ENCODE measurements around the gene DRAM1. TPM values are rescaled to one million over a fixed set of nuclear protein-coding genes. Genes with fewer than 3 reads are reported as not detected.

DRAM1 gene
- total and polyA plus RNA-seq, 10 of the 15 experiments (the other 5 are each of a cell fraction or from before 2014, with no cell fraction given), result 22.4 to 91.5 (median 41.4) TPM

DNA sequence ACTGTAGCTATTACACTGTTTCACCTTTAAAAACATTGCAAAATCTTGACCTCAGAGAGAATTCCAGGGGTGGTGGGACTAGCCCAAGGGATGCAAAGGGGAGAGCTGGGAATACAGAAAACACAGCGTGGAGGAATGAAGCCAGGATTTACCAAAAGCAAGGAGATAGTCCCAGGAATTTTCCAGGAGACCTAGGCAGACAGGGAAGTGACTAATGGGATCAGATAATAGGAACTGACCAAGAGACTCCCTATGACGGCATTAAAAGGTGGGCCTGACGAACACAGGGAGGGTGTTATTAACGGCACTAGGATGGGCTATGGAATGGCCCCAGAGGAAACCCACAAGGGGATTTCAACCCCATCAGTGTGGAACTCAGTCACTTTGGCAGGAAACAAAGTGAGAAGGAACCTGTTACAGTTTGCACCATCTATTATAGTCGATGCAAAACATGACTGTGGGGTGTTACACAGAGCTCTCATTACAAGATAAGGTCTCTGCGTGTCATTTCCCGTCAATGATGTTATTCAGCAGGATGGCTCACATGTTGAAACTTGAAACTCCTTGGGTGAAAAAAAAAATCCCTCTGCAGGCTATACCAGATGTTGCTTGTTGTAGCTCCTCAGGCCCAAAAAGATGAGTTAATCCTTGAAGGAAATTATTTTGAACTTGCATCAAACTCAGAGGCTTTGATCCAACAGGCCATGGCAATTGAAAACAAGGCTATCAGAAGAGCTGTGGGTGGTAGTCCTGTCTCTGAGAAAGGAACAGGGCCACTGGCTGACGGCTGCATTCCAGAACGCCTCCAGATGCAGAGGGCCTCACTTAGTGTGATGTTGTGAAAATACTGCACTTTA lies 58.7 kb downstream of the DRAM1 start (continued):
- TF ChIP-seq, protein P1, sequence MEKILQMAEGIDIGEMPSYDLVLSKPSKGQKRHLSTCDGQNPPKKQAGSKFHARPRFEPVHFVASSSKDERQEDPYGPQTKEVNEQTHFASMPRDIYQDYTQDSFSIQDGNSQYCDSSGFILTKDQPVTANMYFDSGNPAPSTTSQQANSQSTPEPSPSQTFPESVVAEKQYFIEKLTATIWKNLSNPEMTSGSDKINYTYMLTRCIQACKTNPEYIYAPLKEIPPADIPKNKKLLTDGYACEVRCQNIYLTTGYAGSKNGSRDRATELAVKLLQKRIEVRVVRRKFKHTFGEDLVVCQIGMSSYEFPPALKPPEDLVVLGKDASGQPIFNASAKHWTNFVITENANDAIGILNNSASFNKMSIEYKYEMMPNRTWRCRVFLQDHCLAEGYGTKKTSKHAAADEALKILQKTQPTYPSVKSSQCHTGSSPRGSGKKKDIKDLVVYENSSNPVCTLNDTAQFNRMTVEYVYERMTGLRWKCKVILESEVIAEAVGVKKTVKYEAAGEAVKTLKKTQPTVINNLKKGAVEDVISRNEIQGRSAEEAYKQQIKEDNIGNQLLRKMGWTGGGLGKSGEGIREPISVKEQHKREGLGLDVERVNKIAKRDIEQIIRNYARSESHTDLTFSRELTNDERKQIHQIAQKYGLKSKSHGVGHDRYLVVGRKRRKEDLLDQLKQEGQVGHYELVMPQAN (conservative IDR thresholded peaks at IDR 0.05), result peak; percentile 29; the same call in 1 of the 2 replicates
- no peak for TF ChIP-seq ZSCAN29 (IDR thresholded peaks at IDR 0.05)
- TF ChIP-seq MEF2A (IDR thresholded peaks at IDR 0.05; ENCODE audit: insufficient read depth, low read depth, low read length), result peak; percentile 53; the same call in 1 of the 2 replicates
- peak; percentile 83 for TF ChIP-seq SMAD5 (IDR thresholded peaks at IDR 0.05; ENCODE audit: low read depth)
- TF ChIP-seq, protein P2, sequence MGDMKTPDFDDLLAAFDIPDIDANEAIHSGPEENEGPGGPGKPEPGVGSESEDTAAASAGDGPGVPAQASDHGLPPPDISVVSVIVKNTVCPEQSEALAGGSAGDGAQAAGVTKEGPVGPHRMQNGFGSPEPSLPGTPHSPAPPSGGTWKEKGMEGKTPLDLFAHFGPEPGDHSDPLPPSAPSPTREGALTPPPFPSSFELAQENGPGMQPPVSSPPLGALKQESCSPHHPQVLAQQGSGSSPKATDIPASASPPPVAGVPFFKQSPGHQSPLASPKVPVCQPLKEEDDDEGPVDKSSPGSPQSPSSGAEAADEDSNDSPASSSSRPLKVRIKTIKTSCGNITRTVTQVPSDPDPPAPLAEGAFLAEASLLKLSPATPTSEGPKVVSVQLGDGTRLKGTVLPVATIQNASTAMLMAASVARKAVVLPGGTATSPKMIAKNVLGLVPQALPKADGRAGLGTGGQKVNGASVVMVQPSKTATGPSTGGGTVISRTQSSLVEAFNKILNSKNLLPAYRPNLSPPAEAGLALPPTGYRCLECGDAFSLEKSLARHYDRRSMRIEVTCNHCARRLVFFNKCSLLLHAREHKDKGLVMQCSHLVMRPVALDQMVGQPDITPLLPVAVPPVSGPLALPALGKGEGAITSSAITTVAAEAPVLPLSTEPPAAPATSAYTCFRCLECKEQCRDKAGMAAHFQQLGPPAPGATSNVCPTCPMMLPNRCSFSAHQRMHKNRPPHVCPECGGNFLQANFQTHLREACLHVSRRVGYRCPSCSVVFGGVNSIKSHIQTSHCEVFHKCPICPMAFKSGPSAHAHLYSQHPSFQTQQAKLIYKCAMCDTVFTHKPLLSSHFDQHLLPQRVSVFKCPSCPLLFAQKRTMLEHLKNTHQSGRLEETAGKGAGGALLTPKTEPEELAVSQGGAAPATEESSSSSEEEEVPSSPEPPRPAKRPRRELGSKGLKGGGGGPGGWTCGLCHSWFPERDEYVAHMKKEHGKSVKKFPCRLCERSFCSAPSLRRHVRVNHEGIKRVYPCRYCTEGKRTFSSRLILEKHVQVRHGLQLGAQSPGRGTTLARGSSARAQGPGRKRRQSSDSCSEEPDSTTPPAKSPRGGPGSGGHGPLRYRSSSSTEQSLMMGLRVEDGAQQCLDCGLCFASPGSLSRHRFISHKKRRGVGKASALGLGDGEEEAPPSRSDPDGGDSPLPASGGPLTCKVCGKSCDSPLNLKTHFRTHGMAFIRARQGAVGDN (IDR thresholded peaks at IDR 0.05), result peak; percentile 91
- TF ChIP-seq, protein P3, sequence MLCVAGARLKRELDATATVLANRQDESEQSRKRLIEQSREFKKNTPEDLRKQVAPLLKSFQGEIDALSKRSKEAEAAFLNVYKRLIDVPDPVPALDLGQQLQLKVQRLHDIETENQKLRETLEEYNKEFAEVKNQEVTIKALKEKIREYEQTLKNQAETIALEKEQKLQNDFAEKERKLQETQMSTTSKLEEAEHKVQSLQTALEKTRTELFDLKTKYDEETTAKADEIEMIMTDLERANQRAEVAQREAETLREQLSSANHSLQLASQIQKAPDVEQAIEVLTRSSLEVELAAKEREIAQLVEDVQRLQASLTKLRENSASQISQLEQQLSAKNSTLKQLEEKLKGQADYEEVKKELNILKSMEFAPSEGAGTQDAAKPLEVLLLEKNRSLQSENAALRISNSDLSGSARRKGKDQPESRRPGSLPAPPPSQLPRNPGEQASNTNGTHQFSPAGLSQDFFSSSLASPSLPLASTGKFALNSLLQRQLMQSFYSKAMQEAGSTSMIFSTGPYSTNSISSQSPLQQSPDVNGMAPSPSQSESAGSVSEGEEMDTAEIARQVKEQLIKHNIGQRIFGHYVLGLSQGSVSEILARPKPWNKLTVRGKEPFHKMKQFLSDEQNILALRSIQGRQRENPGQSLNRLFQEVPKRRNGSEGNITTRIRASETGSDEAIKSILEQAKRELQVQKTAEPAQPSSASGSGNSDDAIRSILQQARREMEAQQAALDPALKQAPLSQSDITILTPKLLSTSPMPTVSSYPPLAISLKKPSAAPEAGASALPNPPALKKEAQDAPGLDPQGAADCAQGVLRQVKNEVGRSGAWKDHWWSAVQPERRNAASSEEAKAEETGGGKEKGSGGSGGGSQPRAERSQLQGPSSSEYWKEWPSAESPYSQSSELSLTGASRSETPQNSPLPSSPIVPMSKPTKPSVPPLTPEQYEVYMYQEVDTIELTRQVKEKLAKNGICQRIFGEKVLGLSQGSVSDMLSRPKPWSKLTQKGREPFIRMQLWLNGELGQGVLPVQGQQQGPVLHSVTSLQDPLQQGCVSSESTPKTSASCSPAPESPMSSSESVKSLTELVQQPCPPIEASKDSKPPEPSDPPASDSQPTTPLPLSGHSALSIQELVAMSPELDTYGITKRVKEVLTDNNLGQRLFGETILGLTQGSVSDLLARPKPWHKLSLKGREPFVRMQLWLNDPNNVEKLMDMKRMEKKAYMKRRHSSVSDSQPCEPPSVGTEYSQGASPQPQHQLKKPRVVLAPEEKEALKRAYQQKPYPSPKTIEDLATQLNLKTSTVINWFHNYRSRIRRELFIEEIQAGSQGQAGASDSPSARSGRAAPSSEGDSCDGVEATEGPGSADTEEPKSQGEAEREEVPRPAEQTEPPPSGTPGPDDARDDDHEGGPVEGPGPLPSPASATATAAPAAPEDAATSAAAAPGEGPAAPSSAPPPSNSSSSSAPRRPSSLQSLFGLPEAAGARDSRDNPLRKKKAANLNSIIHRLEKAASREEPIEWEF (IDR thresholded peaks at IDR 0.05; ENCODE audit: insufficient replicate concordance, low read depth, low read length), result peak; percentile 69
- TF ChIP-seq RB1 (IDR thresholded peaks at IDR 0.05; ENCODE audit: borderline replicate concordance), result no peak
- TF ChIP-seq NFXL1 (IDR thresholded peaks at IDR 0.05; ENCODE audit: borderline replicate concordance), result no peak
- peak; percentile 61; the same call in 1 of the 2 replicates for TF ChIP-seq TAF1 (IDR thresholded peaks at IDR 0.05; ENCODE audit: borderline replicate concordance, low read depth, low read length)
- peak; percentile 85 for TF ChIP-seq CREB1 (IDR thresholded peaks at IDR 0.05; ENCODE audit: low read depth)
- TF ChIP-seq TBL1XR1 (IDR thresholded peaks at IDR 0.05; ENCODE audit: low read depth, low read length), result peak; percentile 69; the same call in 1 of the 2 replicates
- TF ChIP-seq CBFB (IDR thresholded peaks at IDR 0.05; ENCODE audit: low read depth), result peak; percentile 67
- TF ChIP-seq, protein P4, sequence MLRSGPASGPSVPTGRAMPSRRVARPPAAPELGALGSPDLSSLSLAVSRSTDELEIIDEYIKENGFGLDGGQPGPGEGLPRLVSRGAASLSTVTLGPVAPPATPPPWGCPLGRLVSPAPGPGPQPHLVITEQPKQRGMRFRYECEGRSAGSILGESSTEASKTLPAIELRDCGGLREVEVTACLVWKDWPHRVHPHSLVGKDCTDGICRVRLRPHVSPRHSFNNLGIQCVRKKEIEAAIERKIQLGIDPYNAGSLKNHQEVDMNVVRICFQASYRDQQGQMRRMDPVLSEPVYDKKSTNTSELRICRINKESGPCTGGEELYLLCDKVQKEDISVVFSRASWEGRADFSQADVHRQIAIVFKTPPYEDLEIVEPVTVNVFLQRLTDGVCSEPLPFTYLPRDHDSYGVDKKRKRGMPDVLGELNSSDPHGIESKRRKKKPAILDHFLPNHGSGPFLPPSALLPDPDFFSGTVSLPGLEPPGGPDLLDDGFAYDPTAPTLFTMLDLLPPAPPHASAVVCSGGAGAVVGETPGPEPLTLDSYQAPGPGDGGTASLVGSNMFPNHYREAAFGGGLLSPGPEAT (IDR thresholded peaks at IDR 0.05; ENCODE audit: low read depth), result peak; percentile 97
- TF ChIP-seq ATF7 (IDR thresholded peaks at IDR 0.05; ENCODE audit: low read depth), result peak; percentile 94
- TF ChIP-seq KLF5 (IDR thresholded peaks at IDR 0.05; ENCODE audit: partially characterized antibody), result no peak
- no peak for TF ChIP-seq HDGF (IDR thresholded peaks at IDR 0.05)
- TF ChIP-seq IKZF2 (IDR thresholded peaks at IDR 0.05), result peak; percentile 97 to 98
